Mucosa of descending colon (tissue), 3 donors: ENCODE measurements around the gene APBA2. TPM values are rescaled to one million over a fixed set of nuclear protein-coding genes. Genes with fewer than 3 reads are reported as not detected.
A peak's percentile ranks its signal among the peaks of the same experiment; 100 is the strongest.

ENCODE experiments used
- ATAC-seq: fragments of 200-7000 bp; cut with Tn5 transposase; one replicate; pipeline ENCODE4 v1.9.1; 2020; ENCODE audit warnings: mild to moderate bottlenecking, moderate library complexity
- DNase-seq, 3 donors: peaks; one replicate each; pipeline ENCODE4 v3.0.0-alpha.2; 2020
- H3K36me3 ChIP-seq: fragments of 200-600 bp; one replicate; pipeline ENCODE4 v1.8.0; 2021; ENCODE audit warnings: low read depth, mild to moderate bottlenecking
- H3K4me1 ChIP-seq: fragments of 200-600 bp; one replicate; pipeline ENCODE4 v1.8.0; 2021; ENCODE audit warnings: low read depth, mild to moderate bottlenecking
- H3K4me3 ChIP-seq: fragments of 200-600 bp; one replicate; pipeline ENCODE4 v1.8.0; 2021; ENCODE audit warnings: mild to moderate bottlenecking
- H3K9me3 ChIP-seq: fragments of 200-600 bp; one replicate; pipeline ENCODE4 v1.8.0; 2021; ENCODE audit warnings: mild to moderate bottlenecking
- intact Hi-C, 2 donors: fragments of 100-400 bp; cut with DNase I in 1 of 2; cut with micrococcal nuclease in 1 of 2; formaldehyde crosslinking; loops; one replicate each; pipeline versions ENCODE4 v1.11.0 to v1.11.1; 2022; cut with DNase I, micrococcal nuclease
- total RNA-seq, 3 donors: library from RNA; stranded (reverse); fragmentation: NEBNext Ultra II Directional in 2 of 3; extraction: Animal tissue kit (Norgen Biotek cat#: 25700) in 2 of 3; gene quantifications; one replicate each; pipeline versions ENCODE4 v1.2.1 to v1.2.4, GENCODE V29; 2021 to 2023
- TF ChIP-seq, protein P1 (sequence below): fragments of 200-600 bp; IDR thresholded peaks from one replicate; pipeline ENCODE4 v1.8.0; 2022; ENCODE audit warnings: antibody characterized with exemption, mild to moderate bottlenecking
- donor health status: DM: no; HTN: no; CAD: no; lungs with moderate emphysema.
- donor health status: DM: no; HTN: no; CAD: no.
- donor health status: DM: no; HTN: yes; CAD: no.

Gene APBA2
- total RNA-seq, 3 donors from 2014 or later: 0.69 to 2.0 (median 1.2) TPM

- intact Hi-C loops: no loop called here
- ATAC-seq: no peak
- Histone ChIP-seq H3K4me1 (no peaks in the 10 kb centered on the region), H3K36me3 (no peaks in the 10 kb centered on the region), H3K4me3 (no peak overlapping the region), H3K9me3 (no peaks in the 10 kb centered on the region)
- no peak for DNase-seq
- TF ChIP-seq, protein P1, sequence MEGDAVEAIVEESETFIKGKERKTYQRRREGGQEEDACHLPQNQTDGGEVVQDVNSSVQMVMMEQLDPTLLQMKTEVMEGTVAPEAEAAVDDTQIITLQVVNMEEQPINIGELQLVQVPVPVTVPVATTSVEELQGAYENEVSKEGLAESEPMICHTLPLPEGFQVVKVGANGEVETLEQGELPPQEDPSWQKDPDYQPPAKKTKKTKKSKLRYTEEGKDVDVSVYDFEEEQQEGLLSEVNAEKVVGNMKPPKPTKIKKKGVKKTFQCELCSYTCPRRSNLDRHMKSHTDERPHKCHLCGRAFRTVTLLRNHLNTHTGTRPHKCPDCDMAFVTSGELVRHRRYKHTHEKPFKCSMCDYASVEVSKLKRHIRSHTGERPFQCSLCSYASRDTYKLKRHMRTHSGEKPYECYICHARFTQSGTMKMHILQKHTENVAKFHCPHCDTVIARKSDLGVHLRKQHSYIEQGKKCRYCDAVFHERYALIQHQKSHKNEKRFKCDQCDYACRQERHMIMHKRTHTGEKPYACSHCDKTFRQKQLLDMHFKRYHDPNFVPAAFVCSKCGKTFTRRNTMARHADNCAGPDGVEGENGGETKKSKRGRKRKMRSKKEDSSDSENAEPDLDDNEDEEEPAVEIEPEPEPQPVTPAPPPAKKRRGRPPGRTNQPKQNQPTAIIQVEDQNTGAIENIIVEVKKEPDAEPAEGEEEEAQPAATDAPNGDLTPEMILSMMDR: no peak
These were observed 30.2 kb downstream of the APBA2 start for GRCh38 chr15:28915935-28916334.

- DNase-seq (no peak), ATAC-seq (no peak)
- no peak overlapping the region for H3K4me3 ChIP-seq
- H3K36me3 ChIP-seq: no peaks in the 10 kb centered on the region
- TF ChIP-seq, protein P1: no peak
- intact Hi-C loops: no loop called here
- H3K4me1 ChIP-seq: no peaks in the 10 kb centered on the region
- H3K9me3 ChIP-seq: no peaks in the 10 kb centered on the region
These were observed 32.0 kb downstream of the APBA2 start for GRCh38 chr15:28917791-28918140.

GRCh38 chr15:28918141-28918983 lies 32.6 kb downstream of the APBA2 start:
- Histone ChIP-seq H3K36me3 (no peaks in the 10 kb centered on the region), H3K4me3 (no peak overlapping the region), H3K4me1 (no peaks in the 10 kb centered on the region), H3K9me3 (no peaks in the 10 kb centered on the region)
- intact Hi-C loops: no loop called here
- TF ChIP-seq, protein P1: no peak
- DNase-seq (no peak), ATAC-seq (no peak)

DNA sequence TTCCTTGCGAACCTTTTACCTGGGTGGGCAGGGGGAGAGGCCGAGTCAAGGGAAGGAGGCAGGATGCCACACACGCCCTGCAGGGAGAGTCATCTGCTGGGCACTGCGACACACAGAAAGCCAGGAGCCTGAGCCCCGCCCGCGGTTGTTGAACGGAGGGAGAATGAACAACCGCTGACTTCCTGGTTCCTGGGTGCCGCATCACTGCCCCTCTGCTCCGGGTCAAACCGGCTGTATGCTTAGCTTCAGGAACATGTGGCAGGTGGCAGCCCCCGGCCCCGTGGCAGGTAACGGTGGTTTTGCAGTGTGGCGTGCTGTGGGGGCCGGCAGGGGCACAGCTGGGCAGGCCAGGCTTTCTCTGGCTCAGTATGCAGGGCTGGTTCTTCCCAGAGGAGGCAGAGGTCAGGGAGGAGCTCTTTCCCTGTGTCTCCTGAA lies 33.4 kb downstream of the APBA2 start:
- Histone ChIP-seq H3K4me3 (no peak overlapping the region), H3K9me3 (no peaks in the 10 kb centered on the region), H3K36me3 (no peaks in the 10 kb centered on the region), H3K4me1 (no peaks in the 10 kb centered on the region)
- ATAC-seq: peak; percentile 19
- intact Hi-C loops: no loop called here
- DNase-seq: no peak
- TF ChIP-seq, protein P1: no peak

DNA sequence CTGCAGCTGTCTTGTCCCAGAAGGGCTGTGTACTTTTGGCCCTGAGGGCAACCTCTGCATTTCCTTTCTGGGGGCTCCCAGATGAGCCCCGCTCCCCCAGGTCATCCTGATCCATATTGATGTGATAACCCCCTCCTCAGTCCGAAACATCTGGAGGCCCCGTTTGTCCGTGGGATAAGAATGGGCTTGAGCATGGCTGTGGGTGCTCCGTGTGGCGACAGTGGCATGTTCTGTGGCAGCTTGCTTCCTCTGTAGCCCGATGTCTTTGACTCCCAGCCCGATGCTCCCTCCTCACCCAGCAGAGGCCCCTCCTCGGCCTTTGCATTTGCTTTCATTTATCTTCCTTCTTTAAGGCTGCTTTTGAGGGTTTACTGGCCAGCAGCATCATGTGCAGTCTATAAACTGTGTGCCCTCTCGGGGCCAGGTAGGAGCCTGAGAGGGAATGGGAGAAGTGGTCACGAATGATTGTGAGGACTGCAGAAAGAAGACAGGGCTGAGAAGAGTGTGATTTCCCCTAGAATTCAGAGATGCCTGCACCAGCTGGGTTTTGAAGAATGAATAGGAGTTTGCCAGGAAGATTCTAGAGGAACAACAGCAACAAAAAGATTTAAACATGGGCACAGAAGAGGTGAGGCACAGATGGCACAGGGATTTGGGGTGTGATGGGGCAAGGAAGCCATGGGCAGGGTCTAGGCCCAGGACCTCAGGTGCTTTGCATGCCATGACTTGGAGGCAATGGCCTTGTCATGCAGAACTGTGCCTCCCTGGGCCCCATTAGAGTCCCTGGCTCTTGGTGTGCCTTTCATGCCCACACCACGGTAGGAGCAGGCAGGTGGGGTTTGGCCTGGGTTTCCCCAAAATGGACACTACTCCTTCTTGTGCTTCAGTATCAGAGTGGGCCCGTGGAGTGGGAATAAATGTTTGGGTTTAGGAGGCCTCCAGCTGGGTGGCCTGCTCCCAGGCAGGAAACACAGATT lies 34.2 kb downstream of the APBA2 start:
- no peaks in the 10 kb centered on the region for H3K9me3 ChIP-seq
- no peak overlapping the region for H3K4me3 ChIP-seq
- H3K36me3 ChIP-seq: no peaks in the 10 kb centered on the region
- no peak for DNase-seq
- H3K4me1 ChIP-seq: no peaks in the 10 kb centered on the region
- TF ChIP-seq, protein P1: no peak
- no peak for ATAC-seq
- intact Hi-C loops: no loop called here
